GM23338 (cell line): Measurements from ENCODE around the gene RNF115. TPM values are rescaled to one million over a fixed set of nuclear protein-coding genes. Genes with fewer than 3 reads are reported as not detected.

Experiments used
- ATAC-seq: fragments of 200-7000 bp; cut with Tn5 transposase; 3 replicates; pipeline ENCODE4 v1.9.1; 2020
- DNase-seq: peaks from one replicate; pipeline ENCODE4 v3.0.0-alpha.2; 2015; ENCODE audit warnings: low spot score
- H2AFZ ChIP-seq: fragments of 200-600 bp; sonication (generic); 2 replicates; pipeline ENCODE4 v1.8.0; 2016; ENCODE audit warnings: antibody characterized with exemption, mild to moderate bottlenecking, moderate library complexity
- H3F3A ChIP-seq: fragments of 200-600 bp; sonication (generic); replicated peaks from 2 replicates; pipeline ENCODE4 v1.8.0; 2017; ENCODE audit warnings: antibody characterized with exemption, mixed run types, low read depth
- H3K27ac ChIP-seq: fragments of 200-600 bp; sonication (generic); 2 replicates; pipeline ENCODE4 v1.6.1; 2016; ENCODE audit warnings: low read depth
- H3K27me3 ChIP-seq: fragments of 200-600 bp; sonication (generic); 2 replicates; pipeline ENCODE4 v1.8.0; 2016; ENCODE audit warnings: mild to moderate bottlenecking, mixed run types, moderate library complexity; ENCODE audit not compliant: insufficient read depth
- H3K36me3 ChIP-seq: fragments of 200-600 bp; sonication (generic); 2 replicates; pipeline ENCODE4 v1.8.0; 2016; ENCODE audit warnings: mild to moderate bottlenecking; ENCODE audit not compliant: insufficient read depth
- H3K4me1 ChIP-seq: fragments of 200-600 bp; sonication (generic); 2 replicates; pipeline ENCODE4 v1.8.0; 2016; ENCODE audit warnings: mild to moderate bottlenecking, moderate library complexity; ENCODE audit not compliant: insufficient read depth
- H3K4me2 ChIP-seq: fragments of 200-600 bp; sonication (generic); 2 replicates; pipeline ENCODE4 v1.7.1; 2017; ENCODE audit warnings: mixed run types
- H3K4me3 ChIP-seq: fragments of 200-600 bp; sonication (generic); 2 replicates; pipeline ENCODE4 v1.6.1; 2016; ENCODE audit warnings: mixed run types
- H3K79me2 ChIP-seq: fragments of 200-600 bp; sonication (generic); replicated peaks from 2 replicates; pipeline ENCODE4 v1.8.0; 2017; ENCODE audit warnings: mild to moderate bottlenecking; ENCODE audit not compliant: insufficient read depth
- H3K9me2 ChIP-seq: fragments of 200-600 bp; sonication (generic); 2 replicates; pipeline ENCODE4 v1.8.0; 2017; ENCODE audit not compliant: insufficient read depth
- H4K20me1 ChIP-seq: fragments of 200-600 bp; sonication (generic); replicated peaks from 2 replicates; pipeline ENCODE4 v1.8.0; 2017; ENCODE audit warnings: mild to moderate bottlenecking; ENCODE audit not compliant: insufficient read depth
- H3K27ac Mint-ChIP-seq: 2 replicates; pipeline ENCODE4 v1.8.0; 2020; ENCODE audit warnings: inconsistent platforms, mild to moderate bottlenecking, moderate library complexity, mixed read lengths
- H3K27me3 Mint-ChIP-seq: 3 replicates; pipeline ENCODE4 v1.8.0; 2022; ENCODE audit warnings: low read depth, mild to moderate bottlenecking, moderate library complexity, mixed read lengths, inconsistent platforms; ENCODE audit not compliant: insufficient read depth, poor library complexity
- H3K36me3 Mint-ChIP-seq: 3 replicates; pipeline ENCODE4 v1.8.0; 2021; ENCODE audit warnings: low read depth, mild to moderate bottlenecking, inconsistent platforms, moderate library complexity, mixed read lengths
- H3K4me1 Mint-ChIP-seq: 3 replicates; pipeline ENCODE4 v1.8.0; 2020; ENCODE audit warnings: mild to moderate bottlenecking, inconsistent platforms, mixed read lengths
- H3K4me3 Mint-ChIP-seq: 3 replicates; pipeline ENCODE4 v1.8.0; 2021; ENCODE audit warnings: moderate library complexity, mild to moderate bottlenecking, inconsistent platforms, mixed read lengths
- H3K9me3 Mint-ChIP-seq: 3 replicates; pipeline ENCODE4 v1.8.0; 2020; ENCODE audit warnings: moderate library complexity, mild to moderate bottlenecking, inconsistent platforms, mixed read lengths
- CREB1 ChIP-seq: fragments of 250-450 bp; sonication (Bioruptor Pico); IDR thresholded peaks from 2 replicates; pipeline ENCODE4 v1.5.0; 2020; ENCODE audit warnings: low read depth, mild to moderate bottlenecking, moderate library complexity
- EZH2 ChIP-seq: fragments of 200-600 bp; sonication (generic); IDR thresholded peaks from one replicate; pipeline ENCODE4 v1.8.0; 2017; ENCODE audit warnings: antibody characterized with exemption, mild to moderate bottlenecking, low read depth; ENCODE audit not compliant: unreplicated experiment
- EZH2phosphoT487 ChIP-seq: fragments of 200-600 bp; sonication (generic); IDR thresholded peaks from one replicate; pipeline ENCODE4 v1.8.1; 2018; ENCODE audit warnings: antibody characterized with exemption; ENCODE audit not compliant: unreplicated experiment
- JUNB ChIP-seq: IDR thresholded peaks from one replicate; pipeline ENCODE4 v1.6.1; 2016; ENCODE audit warnings: antibody characterized with exemption; ENCODE audit not compliant: unreplicated experiment
- NANOG ChIP-seq: IDR thresholded peaks from 2 replicates; pipeline ENCODE4 v1.6.1; 2016; ENCODE audit warnings: antibody characterized with exemption, borderline replicate concordance
- POLR2AphosphoS5 ChIP-seq: IDR thresholded peaks from 2 replicates; pipeline ENCODE4 v1.6.1; 2016; ENCODE audit warnings: antibody characterized with exemption, low read depth
- STAT1 ChIP-seq: IDR thresholded peaks from one replicate; pipeline ENCODE4 v1.6.1; 2016; ENCODE audit warnings: antibody characterized with exemption; ENCODE audit not compliant: unreplicated experiment
- ZNF114 ChIP-seq: fragments of 250-450 bp; sonication (Bioruptor Pico); IDR thresholded peaks from 2 replicates; pipeline ENCODE4 v1.5.0; 2020; ENCODE audit warnings: mild to moderate bottlenecking, moderate library complexity
- ZNF331 ChIP-seq: fragments of 250-450 bp; sonication (Bioruptor Pico); IDR thresholded peaks from 2 replicates; pipeline ENCODE4 v1.5.0; 2020; ENCODE audit warnings: low read depth, mild to moderate bottlenecking, moderate library complexity
- polyA plus RNA-seq: library from polyadenylated mRNA; unstranded; fragments of >200 nt; fragmentation: Nextera tagmentation; extraction: Ambion mirVana; gene quantifications from 2 replicates; pipeline ENCODE4 v1.2.1, GENCODE V29; 2016
- total RNA-seq: library from RNA; depleted of rRNA; stranded (reverse); fragments of >200 nt; shearing (Covaris generic); gene quantifications from 2 replicates; pipeline ENCODE4 v1.2.3, GENCODE V29; 2014
- TF ChIP-seq, protein P1 (sequence below), 2 experiments: fragments of 200-600 bp in 1 of 2; sonication (generic) in 1 of 2; conservative IDR thresholded peaks; 2 replicates each; pipeline versions ENCODE4 v1.5.1 to v1.6.1; 2016 to 2017; ENCODE audit warnings: antibody characterized with exemption in 2 of 2, low read depth in 2 of 2, mild to moderate bottlenecking in 2 of 2, moderate library complexity in 1 of 2
- TF ChIP-seq, protein P2 (sequence below): fragments of 250-450 bp; sonication (Bioruptor Pico); IDR thresholded peaks from 2 replicates; pipeline ENCODE4 v1.5.0; 2020; ENCODE audit warnings: mild to moderate bottlenecking, moderate library complexity
- TF ChIP-seq, protein P3 (sequence below): IDR thresholded peaks from 2 replicates; pipeline ENCODE4 v1.6.1; 2016; ENCODE audit warnings: antibody characterized with exemption
- TF ChIP-seq, protein P4 (sequence below): IDR thresholded peaks from one replicate; pipeline ENCODE4 v1.6.1; 2018; ENCODE audit warnings: antibody characterized with exemption; ENCODE audit not compliant: unreplicated experiment

Gene RNF115
- total and polyA plus RNA-seq, 2 experiments from 2014 or later, result 10.6 to 10.9 TPM

GRCh38 chr1:145714524-145715111 lies 109.3 kb downstream of the RNF115 start:
- Histone ChIP-seq H3K4me2 (no peak overlapping the region), H3K4me1 (no peaks in the 10 kb centered on the region), H3K27ac (no peak overlapping the region), H3F3A (no peaks in the 10 kb centered on the region), H3K79me2 (no peaks in the 10 kb centered on the region), H3K9me2 (no peaks in the 10 kb centered on the region), H3K36me3 (no peaks in the 10 kb centered on the region), H4K20me1 (no peaks in the 10 kb centered on the region), H3K4me3 (no peak overlapping the region), H3K27me3 (peaks cover 5% of the 10 kb centered on the region; the same call in 1 of the 2 replicates), H2AFZ (no peak overlapping the region)
- peaks cover 4% of the 10 kb centered on the region for H3K4me1 Mint-ChIP-seq
- no peaks in the 10 kb centered on the region for H3K27me3 Mint-ChIP-seq
- H3K27ac Mint-ChIP-seq, result no peak overlapping the region
- no peak overlapping the region for H3K4me3 Mint-ChIP-seq
- H3K9me3 Mint-ChIP-seq, result no peaks in the 10 kb centered on the region; the same call in 2 of the 3 replicates
- TF ChIP-seq, protein P1, sequence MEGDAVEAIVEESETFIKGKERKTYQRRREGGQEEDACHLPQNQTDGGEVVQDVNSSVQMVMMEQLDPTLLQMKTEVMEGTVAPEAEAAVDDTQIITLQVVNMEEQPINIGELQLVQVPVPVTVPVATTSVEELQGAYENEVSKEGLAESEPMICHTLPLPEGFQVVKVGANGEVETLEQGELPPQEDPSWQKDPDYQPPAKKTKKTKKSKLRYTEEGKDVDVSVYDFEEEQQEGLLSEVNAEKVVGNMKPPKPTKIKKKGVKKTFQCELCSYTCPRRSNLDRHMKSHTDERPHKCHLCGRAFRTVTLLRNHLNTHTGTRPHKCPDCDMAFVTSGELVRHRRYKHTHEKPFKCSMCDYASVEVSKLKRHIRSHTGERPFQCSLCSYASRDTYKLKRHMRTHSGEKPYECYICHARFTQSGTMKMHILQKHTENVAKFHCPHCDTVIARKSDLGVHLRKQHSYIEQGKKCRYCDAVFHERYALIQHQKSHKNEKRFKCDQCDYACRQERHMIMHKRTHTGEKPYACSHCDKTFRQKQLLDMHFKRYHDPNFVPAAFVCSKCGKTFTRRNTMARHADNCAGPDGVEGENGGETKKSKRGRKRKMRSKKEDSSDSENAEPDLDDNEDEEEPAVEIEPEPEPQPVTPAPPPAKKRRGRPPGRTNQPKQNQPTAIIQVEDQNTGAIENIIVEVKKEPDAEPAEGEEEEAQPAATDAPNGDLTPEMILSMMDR (conservative IDR thresholded peaks at IDR 0.05; ENCODE audit: low read depth in 2 of 2), result no peak
- TF ChIP-seq NANOG (no peak), EZH2 (no peak), ZNF114 (no peak), POLR2AphosphoS5 (no peak), EZH2phosphoT487 (no peak), ZNF331 (CRISPR knock-in tag) (no peak), STAT1 (no peak), CREB1 (CRISPR knock-in tag) (no peak), JUNB (no peak)
- TF ChIP-seq, protein P2, sequence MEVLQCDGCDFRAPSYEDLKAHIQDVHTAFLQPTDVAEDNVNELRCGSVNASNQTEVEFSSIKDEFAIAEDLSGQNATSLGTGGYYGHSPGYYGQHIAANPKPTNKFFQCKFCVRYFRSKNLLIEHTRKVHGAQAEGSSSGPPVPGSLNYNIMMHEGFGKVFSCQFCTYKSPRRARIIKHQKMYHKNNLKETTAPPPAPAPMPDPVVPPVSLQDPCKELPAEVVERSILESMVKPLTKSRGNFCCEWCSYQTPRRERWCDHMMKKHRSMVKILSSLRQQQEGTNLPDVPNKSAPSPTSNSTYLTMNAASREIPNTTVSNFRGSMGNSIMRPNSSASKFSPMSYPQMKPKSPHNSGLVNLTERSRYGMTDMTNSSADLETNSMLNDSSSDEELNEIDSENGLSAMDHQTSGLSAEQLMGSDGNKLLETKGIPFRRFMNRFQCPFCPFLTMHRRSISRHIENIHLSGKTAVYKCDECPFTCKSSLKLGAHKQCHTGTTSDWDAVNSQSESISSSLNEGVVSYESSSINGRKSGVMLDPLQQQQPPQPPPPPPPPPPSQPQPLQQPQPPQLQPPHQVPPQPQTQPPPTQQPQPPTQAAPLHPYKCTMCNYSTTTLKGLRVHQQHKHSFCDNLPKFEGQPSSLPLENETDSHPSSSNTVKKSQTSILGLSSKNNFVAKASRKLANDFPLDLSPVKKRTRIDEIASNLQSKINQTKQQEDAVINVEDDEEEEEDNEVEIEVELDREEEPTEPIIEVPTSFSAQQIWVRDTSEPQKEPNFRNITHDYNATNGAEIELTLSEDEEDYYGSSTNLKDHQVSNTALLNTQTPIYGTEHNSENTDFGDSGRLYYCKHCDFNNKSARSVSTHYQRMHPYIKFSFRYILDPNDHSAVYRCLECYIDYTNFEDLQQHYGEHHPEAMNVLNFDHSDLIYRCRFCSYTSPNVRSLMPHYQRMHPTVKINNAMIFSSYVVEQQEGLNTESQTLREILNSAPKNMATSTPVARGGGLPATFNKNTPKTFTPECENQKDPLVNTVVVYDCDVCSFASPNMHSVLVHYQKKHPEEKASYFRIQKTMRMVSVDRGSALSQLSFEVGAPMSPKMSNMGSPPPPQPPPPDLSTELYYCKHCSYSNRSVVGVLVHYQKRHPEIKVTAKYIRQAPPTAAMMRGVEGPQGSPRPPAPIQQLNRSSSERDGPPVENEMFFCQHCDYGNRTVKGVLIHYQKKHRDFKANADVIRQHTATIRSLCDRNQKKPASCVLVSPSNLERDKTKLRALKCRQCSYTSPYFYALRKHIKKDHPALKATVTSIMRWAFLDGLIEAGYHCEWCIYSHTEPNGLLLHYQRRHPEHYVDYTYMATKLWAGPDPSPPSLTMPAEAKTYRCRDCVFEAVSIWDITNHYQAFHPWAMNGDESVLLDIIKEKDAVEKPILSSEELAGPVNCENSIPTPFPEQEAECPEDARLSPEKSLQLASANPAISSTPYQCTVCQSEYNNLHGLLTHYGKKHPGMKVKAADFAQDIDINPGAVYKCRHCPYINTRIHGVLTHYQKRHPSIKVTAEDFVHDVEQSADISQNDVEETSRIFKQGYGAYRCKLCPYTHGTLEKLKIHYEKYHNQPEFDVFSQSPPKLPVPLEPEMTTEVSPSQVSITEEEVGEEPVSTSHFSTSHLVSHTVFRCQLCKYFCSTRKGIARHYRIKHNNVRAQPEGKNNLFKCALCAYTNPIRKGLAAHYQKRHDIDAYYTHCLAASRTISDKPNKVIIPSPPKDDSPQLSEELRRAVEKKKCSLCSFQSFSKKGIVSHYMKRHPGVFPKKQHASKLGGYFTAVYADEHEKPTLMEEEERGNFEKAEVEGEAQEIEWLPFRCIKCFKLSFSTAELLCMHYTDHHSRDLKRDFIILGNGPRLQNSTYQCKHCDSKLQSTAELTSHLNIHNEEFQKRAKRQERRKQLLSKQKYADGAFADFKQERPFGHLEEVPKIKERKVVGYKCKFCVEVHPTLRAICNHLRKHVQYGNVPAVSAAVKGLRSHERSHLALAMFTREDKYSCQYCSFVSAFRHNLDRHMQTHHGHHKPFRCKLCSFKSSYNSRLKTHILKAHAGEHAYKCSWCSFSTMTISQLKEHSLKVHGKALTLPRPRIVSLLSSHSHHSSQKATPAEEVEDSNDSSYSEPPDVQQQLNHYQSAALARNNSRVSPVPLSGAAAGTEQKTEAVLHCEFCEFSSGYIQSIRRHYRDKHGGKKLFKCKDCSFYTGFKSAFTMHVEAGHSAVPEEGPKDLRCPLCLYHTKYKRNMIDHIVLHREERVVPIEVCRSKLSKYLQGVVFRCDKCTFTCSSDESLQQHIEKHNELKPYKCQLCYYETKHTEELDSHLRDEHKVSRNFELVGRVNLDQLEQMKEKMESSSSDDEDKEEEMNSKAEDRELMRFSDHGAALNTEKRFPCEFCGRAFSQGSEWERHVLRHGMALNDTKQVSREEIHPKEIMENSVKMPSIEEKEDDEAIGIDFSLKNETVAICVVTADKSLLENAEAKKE, result no peak
- TF ChIP-seq, protein P3, sequence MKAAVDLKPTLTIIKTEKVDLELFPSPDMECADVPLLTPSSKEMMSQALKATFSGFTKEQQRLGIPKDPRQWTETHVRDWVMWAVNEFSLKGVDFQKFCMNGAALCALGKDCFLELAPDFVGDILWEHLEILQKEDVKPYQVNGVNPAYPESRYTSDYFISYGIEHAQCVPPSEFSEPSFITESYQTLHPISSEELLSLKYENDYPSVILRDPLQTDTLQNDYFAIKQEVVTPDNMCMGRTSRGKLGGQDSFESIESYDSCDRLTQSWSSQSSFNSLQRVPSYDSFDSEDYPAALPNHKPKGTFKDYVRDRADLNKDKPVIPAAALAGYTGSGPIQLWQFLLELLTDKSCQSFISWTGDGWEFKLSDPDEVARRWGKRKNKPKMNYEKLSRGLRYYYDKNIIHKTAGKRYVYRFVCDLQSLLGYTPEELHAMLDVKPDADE, result no peak
- TF ChIP-seq, protein P4, sequence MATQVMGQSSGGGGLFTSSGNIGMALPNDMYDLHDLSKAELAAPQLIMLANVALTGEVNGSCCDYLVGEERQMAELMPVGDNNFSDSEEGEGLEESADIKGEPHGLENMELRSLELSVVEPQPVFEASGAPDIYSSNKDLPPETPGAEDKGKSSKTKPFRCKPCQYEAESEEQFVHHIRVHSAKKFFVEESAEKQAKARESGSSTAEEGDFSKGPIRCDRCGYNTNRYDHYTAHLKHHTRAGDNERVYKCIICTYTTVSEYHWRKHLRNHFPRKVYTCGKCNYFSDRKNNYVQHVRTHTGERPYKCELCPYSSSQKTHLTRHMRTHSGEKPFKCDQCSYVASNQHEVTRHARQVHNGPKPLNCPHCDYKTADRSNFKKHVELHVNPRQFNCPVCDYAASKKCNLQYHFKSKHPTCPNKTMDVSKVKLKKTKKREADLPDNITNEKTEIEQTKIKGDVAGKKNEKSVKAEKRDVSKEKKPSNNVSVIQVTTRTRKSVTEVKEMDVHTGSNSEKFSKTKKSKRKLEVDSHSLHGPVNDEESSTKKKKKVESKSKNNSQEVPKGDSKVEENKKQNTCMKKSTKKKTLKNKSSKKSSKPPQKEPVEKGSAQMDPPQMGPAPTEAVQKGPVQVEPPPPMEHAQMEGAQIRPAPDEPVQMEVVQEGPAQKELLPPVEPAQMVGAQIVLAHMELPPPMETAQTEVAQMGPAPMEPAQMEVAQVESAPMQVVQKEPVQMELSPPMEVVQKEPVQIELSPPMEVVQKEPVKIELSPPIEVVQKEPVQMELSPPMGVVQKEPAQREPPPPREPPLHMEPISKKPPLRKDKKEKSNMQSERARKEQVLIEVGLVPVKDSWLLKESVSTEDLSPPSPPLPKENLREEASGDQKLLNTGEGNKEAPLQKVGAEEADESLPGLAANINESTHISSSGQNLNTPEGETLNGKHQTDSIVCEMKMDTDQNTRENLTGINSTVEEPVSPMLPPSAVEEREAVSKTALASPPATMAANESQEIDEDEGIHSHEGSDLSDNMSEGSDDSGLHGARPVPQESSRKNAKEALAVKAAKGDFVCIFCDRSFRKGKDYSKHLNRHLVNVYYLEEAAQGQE, result no peak
- no peaks in the 10 kb centered on the region for H3K36me3 Mint-ChIP-seq
- no peak for ATAC-seq
- no peak for DNase-seq
